A549 (cell line): ENCODE data around the gene MBNL1. TPM values are rescaled to one million over a fixed set of nuclear protein-coding genes. Genes with fewer than 3 reads are reported as not detected.

Experiments used
- ATAC-seq, 2 experiments: fragments of 200-7000 bp in 1 of 2; fragments of >200 bp in 1 of 2; cut with Nextera tagmentation in 1 of 2; cut with Tn5 transposase in 1 of 2; 3 replicates each; pipeline versions ENCODE4 v1.8.0 to v1.9.1; 2018 to 2020; ENCODE audit warnings: mild to moderate bottlenecking in 1 of 2, moderate library complexity in 1 of 2
- CTCF ChIA-PET: fragments of 300-600 bp; sonication (Branson Sonifier 250); formaldehyde crosslinking; extraction: SDS; loops from one replicate; lab custom pipeline; 2021; ENCODE audit warnings: antibody characterized with exemption, inconsistent platforms; lab: Yijun Ruan, JAX
- POLR2A ChIA-PET: fragments of 350-600 bp; formaldehyde crosslinking; extraction: SDS; loops from one replicate; lab custom pipeline; 2021; ENCODE audit warnings: antibody characterized with exemption, inconsistent platforms; lab: Yijun Ruan, JAX
- DNase-seq, 2 experiments: peaks; one replicate each; pipeline versions ENCODE4 v3.0.0 to v3.0.0-alpha.2; 2011 to 2016; ENCODE audit warnings: low read depth in 1 of 2, low spot score in 1 of 2
- FAIRE-seq: peaks from 2 replicates; lab custom pipeline; 2011; peaks lifted over from hg19 to GRCh38; lab: Jason Lieb, UNC
- H3K27ac ChIP-seq, 2 experiments: fragments of >200 bp; sonication (Bioruptor Twin); formaldehyde crosslinking; 3 replicates each; pipeline ENCODE4 v1.5.1; 2016 to 2017
- H3K4me1 ChIP-seq: fragments of >200 bp; sonication (Bioruptor Twin); formaldehyde crosslinking; 3 replicates; pipeline ENCODE4 v1.6.1; 2016
- H3K4me2 ChIP-seq: fragments of >200 bp; sonication (Bioruptor Twin); formaldehyde crosslinking; 3 replicates; pipeline ENCODE4 v1.6.1; 2016
- H3K4me3 ChIP-seq: fragments of >200 bp; sonication (Bioruptor Twin); formaldehyde crosslinking; 3 replicates; pipeline ENCODE4 v1.5.1; 2016
- H3K9me3 ChIP-seq: fragments of >200 bp; sonication (Bioruptor Twin); formaldehyde crosslinking; 3 replicates; pipeline ENCODE4 v1.6.1; 2016
- BHLHE40 ChIP-seq: IDR thresholded peaks from 2 replicates; pipeline ENCODE4 v1.6.1; 2012; ENCODE audit warnings: low read depth, low read length, inconsistent platforms
- CHD4 ChIP-seq: fragments of 200-600 bp; sonication (generic); IDR thresholded peaks from 2 replicates; pipeline ENCODE4 v1.6.1; 2016; ENCODE audit warnings: antibody characterized with exemption, mild to moderate bottlenecking, borderline replicate concordance
- CTCF ChIP-seq: fragments of >200 bp; sonication (Bioruptor Twin); formaldehyde crosslinking; IDR thresholded peaks from 3 replicates; pipeline ENCODE4 v1.5.1; 2016
- EHF ChIP-seq: fragments of 250-450 bp; sonication (Bioruptor Pico); IDR thresholded peaks from 2 replicates; pipeline ENCODE4 v1.5.0; 2020; ENCODE audit warnings: mild to moderate bottlenecking
- ELK1 ChIP-seq: fragments of 150-350 bp; IDR thresholded peaks from 2 replicates; pipeline ENCODE4 v1.6.1; 2014; ENCODE audit warnings: low read depth, mild to moderate bottlenecking, low read length
- EP300 ChIP-seq, 2 experiments: fragments of >200 bp; sonication (Bioruptor Twin); formaldehyde crosslinking; IDR thresholded peaks; 2 replicates in 1 of 2; 3 replicates in 1 of 2; pipeline ENCODE4 v1.6.1; 2016 to 2017
- FOSL2 ChIP-seq, 2 experiments: fragments of 450-650 bp in 1 of 2; fragments of >200 bp in 1 of 2; sonication (Bioruptor Twin) in 1 of 2; formaldehyde crosslinking; IDR thresholded peaks; 2 replicates each; pipeline versions ENCODE4 v1.5.0 to v1.6.1; 2016 to 2020; ENCODE audit warnings: mild to moderate bottlenecking in 1 of 2, moderate library complexity in 1 of 2
- FOXS1 ChIP-seq: fragments of 250-450 bp; sonication (Bioruptor Pico); IDR thresholded peaks from 2 replicates; pipeline ENCODE4 v1.5.0; 2020; ENCODE audit warnings: mild to moderate bottlenecking, moderate library complexity
- HOXA7 ChIP-seq: fragments of 250-450 bp; sonication (Bioruptor Pico); IDR thresholded peaks from 2 replicates; pipeline ENCODE4 v1.5.0; 2020; ENCODE audit warnings: mild to moderate bottlenecking, moderate library complexity
- HOXB13 ChIP-seq: fragments of 250-450 bp; sonication (Bioruptor Pico); IDR thresholded peaks from 2 replicates; pipeline ENCODE4 v1.5.0; 2020; ENCODE audit warnings: low read depth, mild to moderate bottlenecking, moderate library complexity
- JUN ChIP-seq, 2 experiments: fragments of >200 bp; sonication (Bioruptor Twin); formaldehyde crosslinking; IDR thresholded peaks; 2 replicates in 1 of 2; 3 replicates in 1 of 2; pipeline ENCODE4 v1.6.1; 2016 to 2017
- MAX ChIP-seq: IDR thresholded peaks from 2 replicates; pipeline ENCODE4 v1.6.1; 2012
- MYC ChIP-seq: IDR thresholded peaks from 2 replicates; pipeline ENCODE4 v1.6.1; 2012; ENCODE audit warnings: mild to moderate bottlenecking, inconsistent platforms, low read length, improper control_type of control experiment, borderline replicate concordance
- NPAS2 ChIP-seq: fragments of 250-450 bp; sonication (Bioruptor Pico); IDR thresholded peaks from 2 replicates; pipeline ENCODE4 v1.8.0; 2022; ENCODE audit warnings: mild to moderate bottlenecking, moderate library complexity, borderline replicate concordance
- PBX3 ChIP-seq: IDR thresholded peaks from 2 replicates; pipeline ENCODE4 v1.6.1; 2012
- PHF8 ChIP-seq: fragments of 200-600 bp; sonication (generic); IDR thresholded peaks from 2 replicates; pipeline ENCODE4 v1.6.1; 2016; ENCODE audit warnings: low read depth, mild to moderate bottlenecking, antibody characterized with exemption, moderate library complexity, borderline replicate concordance
- POLR2A ChIP-seq: IDR thresholded peaks from 2 replicates; pipeline ENCODE4 v1.6.1; 2012; ENCODE audit warnings: mild to moderate bottlenecking, low read length
- RAD21 ChIP-seq, 2 experiments: fragments of >200 bp in 1 of 2; sonication (Bioruptor Twin) in 1 of 2; formaldehyde crosslinking in 1 of 2; IDR thresholded peaks in 1 of 2; conservative IDR thresholded peaks in 1 of 2; 2 replicates in 1 of 2; 3 replicates in 1 of 2; pipeline ENCODE4 v1.6.1; 2012 to 2018; ENCODE audit warnings: inconsistent platforms in 1 of 2
- TFCP2L1 ChIP-seq: fragments of 250-450 bp; sonication (Bioruptor Pico); IDR thresholded peaks from 2 replicates; pipeline ENCODE4 v1.5.0; 2021; ENCODE audit warnings: mild to moderate bottlenecking
- ZNF302 ChIP-seq: fragments of 250-450 bp; sonication (Bioruptor Pico); IDR thresholded peaks from 2 replicates; pipeline ENCODE4 v1.9.0; 2021; ENCODE audit warnings: inconsistent platforms, mild to moderate bottlenecking, moderate library complexity
- WGBS: methylation state at CpG from one replicate; pipeline ENCODE4 v1.1.6; 2017; ENCODE audit errors: missing lambda C conversion rate; 5-methylcytosine and 5-hydroxymethylcytosine counted together
- polyA plus RNA-seq, 4 experiments: library from polyadenylated mRNA; depleted of rRNA in 3 of 4; stranded (reverse); fragments of >200 nt; fragmentation: RNase III in 1 of 4; extraction: RNeasy Plus Mini Kit Qiagen cat#74134 plus additional on column Dnase treatment in 1 of 4; gene quantifications; 2 replicates in 3 of 4; 3 replicates in 1 of 4; pipeline ENCODE4 v1.2.3, GENCODE V29; 2011 to 2017

The MBNL1 gene
- polyA plus RNA-seq, 2 of the 4 experiments (the other 2 are of a cell fraction), result 60.5 to 92.5 TPM

- Histone ChIP-seq H3K4me3 (no peak overlapping the region), H3K4me1 (no peaks in the 10 kb centered on the region), H3K4me2 (no peak overlapping the region), H3K9me3 (no peaks in the 10 kb centered on the region), H3K27ac (no peak overlapping the region)
- WGBS, result 76% methylated on average over 6 of the region's 6 CpGs
- DNase-seq, result no peak
- ChIA-PET CTCF (no interaction called here), POLR2A (no interaction called here)
- ATAC-seq, result no peak
- TF ChIP-seq PHF8 (no peak), FOXS1 (CRISPR knock-in tag) (no peak), CHD4 (no peak), BHLHE40 (no peak), MYC (no peak), EP300 (IDR thresholded peaks at IDR 0.05) (no peak), TFCP2L1 (CRISPR knock-in tag) (no peak), RAD21 (conservative IDR thresholded peaks at IDR 0.05 in 1 of 2, IDR thresholded peaks at IDR 0.05 in 1 of 2) (no peak), JUN (IDR thresholded peaks at IDR 0.05) (no peak), CTCF (no peak), NPAS2 (CRISPR knock-in tag) (no peak)
- no peak for FAIRE-seq
Observed at GRCh38 chr3:152454076-152454875, 185.5 kb downstream of the MBNL1 start.

- no peak overlapping the region for H3K4me3 ChIP-seq
- no peaks in the 10 kb centered on the region for H3K9me3 ChIP-seq
- 0 out of 3 replicates have a peak, but pooled peaks cover 4% of the 10 kb centered on the region for H3K4me1 ChIP-seq
- WGBS, result 95% methylated on average over 8 of the region's 8 CpGs
- no peak overlapping the region for H3K4me2 ChIP-seq
- no peak overlapping the region for H3K27ac ChIP-seq
- DNase-seq, result no peak
- ChIA-PET CTCF (interaction anchor here (0.6 to 2.3 kb wide), 2 partner anchors 12 to 1241 kb away, joined by 4 to 9 read pairs; no protein-coding TSS in a partner anchor), POLR2A (no interaction called here)
- ATAC-seq, result no peak
- FAIRE-seq, result no peak
- TF ChIP-seq FOSL2 (IDR thresholded peaks at IDR 0.05) (no peak), FOSL2 (CRISPR knock-in tag; IDR thresholded peaks at IDR 0.05) (no peak), MAX (no peak)
Observed at GRCh38 chr3:152455989-152456388, 187.3 kb downstream of the MBNL1 start.

GRCh38 chr3:152457500-152458375 is 189.0 kb downstream of the MBNL1 start:
- H3K4me2 ChIP-seq, result no peak overlapping the region
- no peak overlapping the region for H3K27ac ChIP-seq
- WGBS, result 92% methylated on average over 7 of the region's 7 CpGs
- H3K9me3 ChIP-seq, result no peaks in the 10 kb centered on the region
- POLR2A ChIA-PET, result no interaction called here
- FAIRE-seq (no peak), DNase-seq (no peak), ATAC-seq (no peak)
- H3K4me1 ChIP-seq, result 0 out of 3 replicates have a peak, but pooled peaks cover 4% of the 10 kb centered on the region
- CTCF ChIA-PET, result interaction anchor here (0.6 to 2.3 kb wide), 2 partner anchors 9 to 13 kb away, joined by 3 to 9 read pairs; no protein-coding TSS in a partner anchor
- H3K4me3 ChIP-seq, result no peak overlapping the region
- TF ChIP-seq HOXB13 (CRISPR knock-in tag) (no peak), TFCP2L1 (CRISPR knock-in tag) (no peak), EHF (CRISPR knock-in tag) (no peak), PBX3 (no peak), ZNF302 (CRISPR knock-in tag) (no peak), HOXA7 (CRISPR knock-in tag) (no peak), POLR2A (no peak), ELK1 (no peak)
